Measurements from ENCODE around the gene APLP1. TPM values are rescaled to one million over a fixed set of nuclear protein-coding genes. Genes with fewer than 3 reads are reported as not detected.

APLP1 gene
- total RNA-seq, 4 donors from 2014 or later: 1.6 to 5.6 (median 2.3) TPM

GRCh38 chr19:35858311-35858710, 10.1 kb upstream of the APLP1 start:
- H3K4me3 ChIP-seq (ENCODE audit: low read depth, poor library complexity, severe bottlenecking): no peak overlapping the region
- intact Hi-C loops (cut with DNase I; ENCODE audit: low total_unique reads): no loop called here
- DNase-seq (ENCODE audit: low spot score in 2 of 2): no peak
- TF ChIP-seq POLR2A (IDR thresholded peaks at IDR 0.05): no peak
- TF ChIP-seq CTCF (IDR thresholded peaks at IDR 0.05): no peak
- WGBS, 2 donors: 77 to 85% methylated on average over 5 to 6 of the region's 6 CpGs

- intact Hi-C loops (cut with DNase I; ENCODE audit: low total_unique reads): no loop called here
- no peak overlapping the region for H3K4me3 ChIP-seq (ENCODE audit: low read depth, poor library complexity, severe bottlenecking)
- WGBS, 2 donors: 78 to 90% methylated on average over 4 of the region's 4 CpGs
- TF ChIP-seq POLR2A (IDR thresholded peaks at IDR 0.05) (no peak), CTCF (IDR thresholded peaks at IDR 0.05) (no peak)
- no peak for DNase-seq (ENCODE audit: low spot score in 2 of 2)
Measured at GRCh38 chr19:35859414-35859813, 9.0 kb upstream of the APLP1 start.

- 32 to 51% methylated on average over 24 of the region's 24 CpGs for WGBS, 2 donors
- no peak for DNase-seq (ENCODE audit: low spot score in 2 of 2)
- intact Hi-C loops (cut with DNase I; ENCODE audit: low total_unique reads): no loop called here
- no peak overlapping the region for H3K4me3 ChIP-seq (ENCODE audit: low read depth, poor library complexity, severe bottlenecking)
- no peak for TF ChIP-seq CTCF (IDR thresholded peaks at IDR 0.05)
- TF ChIP-seq POLR2A (IDR thresholded peaks at IDR 0.05): no peak
Measured at GRCh38 chr19:35860436-35860817, 7.9 kb upstream of the APLP1 start.

- no peak for TF ChIP-seq CTCF (IDR thresholded peaks at IDR 0.05)
- TF ChIP-seq POLR2A (IDR thresholded peaks at IDR 0.05): no peak
- intact Hi-C loops (cut with DNase I; ENCODE audit: low total_unique reads): no loop called here
- peak in 1 of 2 donors; percentile 81 for DNase-seq (ENCODE audit: low spot score in 2 of 2)
- WGBS, 2 donors: 46 to 48% methylated on average over 51 to 55 of the region's 55 CpGs
- H3K4me3 ChIP-seq (ENCODE audit: low read depth, poor library complexity, severe bottlenecking): no peak overlapping the region
Measured at GRCh38 chr19:35860818-35861639, 7.3 kb upstream of the APLP1 start.

GRCh38 chr19:35861640-35862160, 6.7 kb upstream of the APLP1 start:
- no peak for TF ChIP-seq CTCF (IDR thresholded peaks at IDR 0.05)
- no peak for TF ChIP-seq POLR2A (IDR thresholded peaks at IDR 0.05)
- H3K4me3 ChIP-seq (ENCODE audit: low read depth, poor library complexity, severe bottlenecking): no peak overlapping the region
- DNase-seq (ENCODE audit: low spot score in 2 of 2): no peak
- intact Hi-C loops (cut with DNase I; ENCODE audit: low total_unique reads): no loop called here
- 57 to 63% methylated on average over 19 of the region's 19 CpGs for WGBS, 2 donors

Measured in lower leg skin (tissue), 4 donors.